ELF-1 (cell line): Measurements from ENCODE around the gene KIR3DL3.
A peak's percentile ranks its signal among the peaks of the same experiment; 100 is the strongest.
"Not testable (repeated sequence)": the region's sequence is repeated elsewhere in the genome, so short reads cannot be mapped to it uniquely, and the experiment has no call there.

Source experiments
- DNase-seq: peaks from one replicate; pipeline ENCODE4 v3.0.0-alpha.2; 2016; ENCODE audit warnings: low read depth, low spot score

Gene KIR3DL3

GRCh38 chr19:54724142-54724541 is at the start of gene KIR3DL3:
KIR3DL3 (plus strand) TSS chr19:54724442; CDS start chr19:54724497, 55 bp downstream.
- DNase-seq: no peak

DNA sequence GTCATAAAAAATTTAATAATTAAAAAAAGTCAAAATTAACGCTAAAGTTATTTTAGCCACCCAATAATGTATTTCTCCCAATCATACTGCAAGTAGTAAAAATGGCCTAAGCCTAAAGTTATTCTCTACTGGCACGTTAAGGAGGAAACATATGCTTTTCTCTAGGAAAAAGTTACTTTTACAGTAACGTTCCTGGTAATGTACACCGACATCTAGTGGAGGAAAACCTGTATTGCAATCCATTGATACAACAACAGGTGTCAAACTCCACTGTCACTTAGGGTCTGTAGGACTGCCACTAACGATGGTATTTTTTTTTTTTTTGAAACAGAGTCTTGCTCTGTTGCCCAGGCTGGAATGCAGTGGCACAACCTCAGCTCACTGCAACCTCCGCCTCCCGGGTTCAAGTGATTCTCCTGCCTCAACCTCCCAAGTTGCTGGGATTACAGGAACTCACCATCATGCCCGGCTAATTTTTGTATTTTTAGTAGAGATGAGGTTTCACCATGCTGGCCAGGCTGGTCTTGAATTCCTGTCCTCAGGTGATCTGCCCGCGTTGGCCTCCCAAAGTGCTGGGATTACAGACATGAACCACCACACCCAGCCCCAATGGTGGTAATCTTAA is 47.9 kb upstream of the KIR3DL3 start:
- not testable (repeated sequence) for DNase-seq

DNA sequence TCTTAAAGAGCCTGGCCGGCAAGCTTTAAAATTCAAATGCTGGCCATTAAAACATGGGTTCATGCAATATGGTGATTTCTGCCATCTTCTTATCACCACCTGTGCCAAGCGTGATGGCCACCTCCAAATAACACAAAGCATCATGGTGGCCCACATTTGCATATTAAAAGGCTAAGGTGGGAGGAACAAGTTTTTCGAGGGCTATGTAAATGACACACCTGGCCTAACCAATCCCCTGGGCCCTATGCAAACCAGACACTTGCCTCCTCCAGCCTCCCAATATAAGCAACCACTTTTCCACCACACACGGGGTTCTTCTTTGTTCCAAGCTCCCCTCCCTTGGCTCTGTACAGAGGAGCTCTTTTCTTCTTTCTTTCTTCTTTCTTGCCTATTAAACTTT is 47.0 kb upstream of the KIR3DL3 start:
- no peak for DNase-seq

DNA sequence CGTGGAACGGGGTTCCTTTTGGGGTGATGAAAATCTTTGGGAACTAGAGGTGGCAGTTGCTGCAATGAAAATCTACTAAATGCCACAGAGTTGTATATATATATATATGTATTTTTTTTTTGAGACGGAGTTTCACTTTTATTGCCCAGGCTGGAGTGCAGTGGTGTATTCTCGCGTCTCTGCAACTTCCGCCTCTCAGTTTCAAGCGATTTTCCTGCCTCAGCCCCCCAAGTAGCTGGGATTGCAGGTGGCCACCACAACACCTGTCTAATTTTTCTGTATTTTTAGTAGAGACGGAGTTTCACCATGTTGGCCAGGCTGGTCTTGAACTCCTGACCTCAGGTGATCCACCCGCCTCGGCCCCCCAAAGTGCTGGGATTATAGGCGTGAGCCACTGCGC is 42.6 kb upstream of the KIR3DL3 start:
- DNase-seq: not testable (repeated sequence)

DNA sequence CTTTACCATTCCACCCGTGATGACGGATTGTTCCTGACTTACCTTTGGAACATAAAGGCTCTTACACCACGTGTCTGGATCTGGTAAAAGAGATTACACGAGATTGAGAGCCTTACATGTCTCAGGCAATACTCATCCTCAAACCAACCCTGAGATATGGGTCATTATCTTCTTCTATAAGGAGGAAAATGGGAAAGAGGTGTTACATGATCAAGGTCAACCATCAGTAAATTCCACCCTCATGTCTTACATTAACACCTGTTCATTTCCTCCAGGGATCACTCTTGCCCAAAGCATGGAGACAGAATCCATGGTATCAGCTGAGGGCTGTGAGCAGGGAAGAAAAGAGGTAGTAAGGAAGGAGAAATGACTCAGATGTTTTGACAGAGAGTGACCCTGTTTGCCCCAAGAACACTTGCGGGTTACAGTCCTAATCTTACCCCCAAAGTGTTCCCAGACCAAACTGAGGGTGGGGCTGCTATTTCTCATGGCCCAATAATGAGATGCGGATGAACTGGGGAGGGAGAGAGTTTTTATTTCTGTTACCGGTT is 41.9 kb upstream of the KIR3DL3 start:
- DNase-seq: no peak

DNA sequence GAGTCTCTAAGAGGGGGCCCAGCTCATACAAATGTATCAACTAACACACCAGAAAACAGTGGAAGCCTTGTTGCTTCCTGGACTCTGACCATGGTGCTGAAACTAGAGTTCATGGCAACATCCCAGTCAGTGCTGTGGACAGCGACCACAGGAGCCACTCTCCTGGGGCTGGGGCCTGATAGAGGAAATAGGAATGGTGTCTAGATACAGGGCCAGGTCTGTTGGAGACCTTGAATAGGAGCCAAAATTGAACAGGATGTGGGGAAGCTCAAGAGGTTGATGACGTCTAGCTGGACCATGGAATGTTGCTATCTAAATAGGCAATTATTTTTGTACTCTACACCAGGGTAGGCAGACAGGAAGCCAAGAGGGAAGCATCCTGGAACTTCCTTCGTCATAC is 39.7 kb upstream of the KIR3DL3 start:
- DNase-seq: peak; percentile 28

DNA sequence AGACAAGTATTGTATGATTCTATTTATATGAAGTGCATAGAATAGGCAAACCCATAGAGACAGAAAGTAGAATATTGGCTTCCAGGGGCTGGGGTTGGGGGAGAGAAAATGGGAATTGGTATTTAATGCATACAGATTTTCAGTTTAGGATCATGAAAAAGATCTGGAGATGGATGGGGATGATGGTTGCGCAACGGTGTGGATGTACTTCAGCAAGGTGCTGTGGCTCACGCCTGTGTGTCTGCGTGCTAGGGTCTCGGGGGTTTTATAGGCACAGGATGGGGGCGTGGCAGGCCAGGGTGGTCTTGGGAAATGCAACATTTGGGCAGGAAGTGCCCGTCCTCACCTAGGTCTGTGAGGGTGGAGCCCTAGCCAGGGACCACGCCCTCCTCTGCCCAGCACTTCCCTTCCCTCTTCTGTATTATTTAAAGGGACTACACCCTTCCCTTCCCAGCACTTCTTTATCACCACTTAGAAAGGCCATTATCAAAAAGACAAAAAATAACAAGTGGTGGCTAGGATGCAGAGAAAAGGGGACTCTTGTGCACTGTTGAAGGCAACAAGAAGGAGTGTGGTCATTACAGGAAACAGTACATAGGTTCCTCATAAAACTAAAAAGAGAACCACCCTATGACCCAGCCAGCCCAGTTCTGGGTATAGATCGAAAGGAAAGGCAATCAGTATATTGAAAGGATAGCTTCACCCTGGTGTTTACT is 32.5 kb upstream of the KIR3DL3 start:
- no peak for DNase-seq

DNA sequence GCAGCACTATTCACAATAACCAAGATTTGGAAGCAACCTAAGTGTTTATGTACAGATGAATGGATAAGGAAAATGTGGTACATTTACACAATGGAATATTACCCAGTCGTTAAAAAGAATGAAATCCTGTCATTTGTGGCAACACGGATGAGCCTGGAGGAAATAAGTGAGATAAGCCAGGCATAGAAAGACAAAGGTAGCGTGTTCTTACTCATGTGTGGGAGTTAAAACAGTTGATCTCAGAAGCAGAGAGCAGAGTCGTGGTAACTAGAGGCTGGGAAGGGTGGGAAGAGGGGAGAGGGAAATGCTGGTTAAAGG is 32.0 kb upstream of the KIR3DL3 start:
- no peak for DNase-seq

- no peak for DNase-seq
Observed at GRCh38 chr19:54694648-54695047, 29.6 kb upstream of the KIR3DL3 start.

GRCh38 chr19:54696117-54696548 is 28.1 kb upstream of the KIR3DL3 start:
- no peak for DNase-seq

DNA sequence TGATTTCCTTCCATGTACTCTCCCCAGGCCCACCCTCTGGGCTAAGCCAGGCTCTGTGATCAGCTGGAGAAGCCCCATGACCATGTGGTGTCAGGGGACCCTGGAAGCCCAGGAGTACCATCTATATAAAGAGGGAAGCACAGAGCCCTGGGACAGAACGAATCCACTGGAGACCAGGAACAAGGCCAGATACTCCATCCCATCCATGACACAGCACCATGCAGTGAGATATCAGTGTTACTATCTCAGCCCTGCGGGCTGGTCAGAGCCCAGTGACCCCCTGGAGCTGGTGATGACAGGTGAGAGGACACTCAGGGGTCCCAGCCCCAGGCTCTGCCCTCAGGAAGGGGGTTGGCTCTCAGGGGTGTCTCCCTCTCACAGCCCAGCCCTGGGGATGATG is 27.5 kb upstream of the KIR3DL3 start:
- no peak for DNase-seq

DNA sequence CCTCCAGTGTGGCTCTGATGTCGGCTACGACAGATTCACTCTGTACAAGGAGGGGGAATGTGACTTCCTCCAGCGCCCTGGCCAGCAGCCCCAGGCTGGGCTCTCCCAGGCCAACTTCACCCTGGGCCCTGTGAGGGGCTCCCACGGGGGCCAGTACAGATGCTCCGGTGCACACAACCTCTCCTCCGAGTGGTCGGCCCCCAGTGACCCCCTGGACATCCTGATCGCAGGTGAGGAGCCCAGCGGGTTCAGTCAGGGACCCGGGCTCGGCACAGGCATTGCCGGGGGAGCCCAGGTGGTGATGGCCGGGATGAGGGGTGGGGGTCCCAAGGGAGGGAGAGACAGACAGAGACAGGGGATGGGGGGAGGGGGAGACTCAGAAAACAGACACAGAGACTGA is 26.5 kb upstream of the KIR3DL3 start:
- DNase-seq: not testable (repeated sequence)

DNA sequence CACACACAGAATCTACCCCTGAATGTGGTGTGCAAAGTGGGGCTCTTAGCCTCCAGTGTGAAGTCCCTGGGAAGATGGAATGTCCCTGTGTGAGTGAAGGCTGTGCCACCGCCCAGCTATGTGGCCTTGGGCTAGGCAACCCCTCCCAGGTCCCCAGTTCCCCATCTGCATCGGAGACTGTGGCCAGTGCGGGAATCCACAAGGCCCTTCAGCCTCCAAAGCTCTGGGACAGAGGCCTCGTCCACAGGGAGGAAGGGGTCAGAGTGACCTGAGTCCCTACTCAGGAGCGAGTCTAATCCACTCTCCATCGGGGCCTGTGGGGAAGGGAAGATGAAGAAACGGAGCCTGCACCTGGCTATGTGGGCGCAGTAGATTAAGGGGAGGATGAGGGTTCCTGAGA is 19.3 kb upstream of the KIR3DL3 start:
- DNase-seq: no peak

GRCh38 chr19:54707962-54708361 is 16.3 kb upstream of the KIR3DL3 start:
- no peak for DNase-seq

GRCh38 chr19:54708781-54709180 is 15.5 kb upstream of the KIR3DL3 start:
- DNase-seq: no peak

DNA sequence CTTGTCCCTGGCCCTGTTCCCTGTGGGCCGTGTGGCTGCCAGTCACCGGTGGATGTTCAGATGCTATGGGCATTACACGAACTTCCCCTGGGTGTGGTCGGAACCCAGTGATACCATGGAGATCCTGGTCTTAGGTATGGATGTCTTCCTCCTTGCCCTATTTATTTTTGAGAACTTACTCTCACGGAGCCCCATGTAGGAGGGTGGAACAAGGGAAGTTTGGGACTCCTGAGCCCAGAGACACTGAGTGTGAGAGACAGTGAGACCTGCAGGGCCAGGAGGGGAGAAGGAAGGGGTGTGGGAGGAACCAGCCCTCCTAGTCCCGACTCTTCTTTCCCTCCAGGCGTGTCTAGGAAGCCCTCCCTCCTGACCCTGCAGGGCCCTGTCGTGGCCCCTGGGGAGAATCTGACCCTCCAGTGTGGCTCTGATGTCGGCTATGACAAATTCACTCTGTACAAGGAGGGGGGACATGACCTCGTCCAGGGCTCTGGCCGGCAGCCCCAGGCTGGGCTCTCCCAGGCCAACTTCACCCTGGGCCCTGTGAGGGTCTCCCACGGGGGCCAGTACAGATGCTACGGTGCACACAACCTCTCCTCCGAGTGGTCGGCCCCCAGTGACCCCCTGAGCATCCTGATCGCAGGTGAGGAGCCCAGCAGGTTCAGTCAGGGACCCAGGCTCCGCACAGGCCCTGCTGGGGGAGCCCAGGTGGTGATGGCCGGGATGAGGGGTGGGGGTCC is 14.9 kb upstream of the KIR3DL3 start:
- DNase-seq: no peak

DNA sequence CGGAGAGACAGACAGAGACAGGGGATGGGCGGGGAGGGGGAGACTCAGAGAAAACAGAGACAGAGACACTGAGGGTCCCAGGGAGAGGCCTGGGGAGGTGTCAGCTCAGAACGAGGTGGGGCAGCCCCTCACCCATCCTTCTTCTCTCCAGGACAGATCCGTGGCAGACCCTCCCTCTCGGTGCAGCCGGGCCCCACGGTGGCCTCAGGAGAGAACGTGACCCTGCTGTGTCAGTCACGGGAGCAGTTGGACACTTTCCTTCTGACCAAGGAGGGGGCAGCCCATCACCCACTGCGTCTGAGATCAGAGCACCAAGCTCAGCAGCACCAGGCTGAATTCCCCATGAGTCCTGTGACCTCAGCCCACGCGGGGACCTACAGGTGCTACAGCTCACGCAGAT is 14.3 kb upstream of the KIR3DL3 start:
- not testable (repeated sequence) for DNase-seq

GRCh38 chr19:54724644-54725043 is 402 bp downstream of the KIR3DL3 start:
- no peak for DNase-seq

DNA sequence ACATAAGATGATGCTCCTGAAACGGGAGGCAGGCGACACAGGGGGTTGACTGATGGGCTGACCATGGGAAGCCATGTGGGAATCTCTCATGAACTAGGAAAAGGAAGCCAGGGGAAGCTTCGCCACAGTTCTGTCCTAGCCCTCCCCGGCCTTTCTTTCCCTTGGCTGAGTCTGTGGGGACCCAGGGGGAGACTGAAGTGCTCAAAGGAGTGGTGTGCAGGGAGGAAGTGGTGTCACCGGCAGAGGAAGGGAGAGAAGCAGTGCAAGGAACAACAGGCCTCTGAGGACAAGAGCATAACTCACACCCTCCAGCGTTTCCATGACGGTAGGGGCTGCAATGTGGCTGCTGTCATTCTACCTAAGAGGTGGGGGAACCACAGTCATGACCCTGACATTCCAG is 1.1 kb downstream of the KIR3DL3 start:
- no peak for DNase-seq

- DNase-seq: no peak
Observed at GRCh38 chr19:54727562-54727961, 3.3 kb downstream of the KIR3DL3 start.

DNA sequence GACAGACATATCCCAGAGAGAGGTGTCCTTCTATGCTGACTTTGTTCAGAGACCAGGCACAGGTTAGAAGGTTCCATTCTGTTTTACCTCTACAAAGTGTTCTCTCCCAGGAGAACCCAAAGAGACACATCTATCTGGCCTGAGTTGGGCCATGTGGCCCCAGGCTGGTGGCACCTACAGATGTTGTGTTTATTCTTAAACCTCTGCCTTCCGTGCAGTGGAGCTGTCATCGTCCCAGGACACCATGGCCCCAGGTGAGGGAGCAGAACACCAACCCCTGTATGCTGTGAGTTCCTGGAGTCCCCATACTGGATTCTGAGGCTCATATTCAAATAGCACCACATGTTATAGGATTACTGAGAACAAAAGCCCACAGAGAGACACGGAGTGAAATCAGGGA is 3.9 kb downstream of the KIR3DL3 start:
- DNase-seq: no peak

- DNase-seq: no peak
Observed at GRCh38 chr19:54729416-54730188, 5.4 kb downstream of the KIR3DL3 start.
